Vagina (tissue), 2 donors: ENCODE results near the gene PARVA. TPM values are rescaled to one million over a fixed set of nuclear protein-coding genes. Genes with fewer than 3 reads are reported as not detected.

Experiments
- DNase-seq, 2 donors: peaks; one replicate each; pipeline ENCODE4 v3.0.0-alpha.2; 2017; ENCODE audit errors: extremely low spot score in 2 of 2
- H3K27ac ChIP-seq: fragments of 200-600 bp; sonication (generic); one replicate; pipeline ENCODE4 v1.5.1; 2019
- H3K27me3 ChIP-seq: fragments of 200-600 bp; sonication (generic); one replicate; pipeline ENCODE4 v1.5.1; 2019
- H3K36me3 ChIP-seq, 2 donors: fragments of 200-600 bp; sonication (generic); one replicate each; pipeline ENCODE4 v1.5.1; 2017 to 2019
- H3K4me1 ChIP-seq: fragments of 200-600 bp; sonication (generic); one replicate; pipeline ENCODE4 v1.5.1; 2019
- H3K4me3 ChIP-seq, 2 donors: fragments of 200-600 bp; sonication (generic); 1 replicate in 1 of 2; 2 replicates in 1 of 2; pipeline ENCODE4 v1.5.1; 2016 to 2019
- H3K9me3 ChIP-seq: fragments of 200-600 bp; sonication (generic); one replicate; pipeline ENCODE4 v1.5.1; 2019
- CTCF ChIP-seq, 3 experiments: fragments of 450-650 bp in 2 of 3; fragments of 200-600 bp in 1 of 3; sonication (generic) in 1 of 3; IDR thresholded peaks; one replicate each; pipeline ENCODE4 v1.5.1; 2017 to 2019; ENCODE audit warnings: antibody characterized with exemption in 3 of 3, mild to moderate bottlenecking in 2 of 3, moderate library complexity in 2 of 3
- POLR2A ChIP-seq, 2 donors: fragments of 450-650 bp; IDR thresholded peaks; one replicate each; pipeline ENCODE4 v1.6.1; 2017; ENCODE audit warnings: antibody characterized with exemption in 2 of 2, mild to moderate bottlenecking in 2 of 2, moderate library complexity in 2 of 2
- POLR2AphosphoS5 ChIP-seq, 2 donors: sonication (generic); formaldehyde crosslinking; IDR thresholded peaks; one replicate each; pipeline ENCODE4 v1.9.0; 2017; ENCODE audit warnings: antibody characterized with exemption in 2 of 2, mild to moderate bottlenecking in 2 of 2, low read depth in 1 of 2; ENCODE audit not compliant: insufficient read depth in 1 of 2
- intact Hi-C: fragments of 100-400 bp; cut with DNase I; formaldehyde crosslinking; loops from one replicate; pipeline ENCODE4 v1.15.1; 2023
- total RNA-seq: library from RNA; depleted of rRNA; stranded (reverse); fragments of >200 nt; gene quantifications from one replicate; pipeline ENCODE4 v1.2.3, GENCODE V29; 2016

Gene PARVA
- total RNA-seq, 1 donor from 2014 or later = 51.1 TPM

DNA sequence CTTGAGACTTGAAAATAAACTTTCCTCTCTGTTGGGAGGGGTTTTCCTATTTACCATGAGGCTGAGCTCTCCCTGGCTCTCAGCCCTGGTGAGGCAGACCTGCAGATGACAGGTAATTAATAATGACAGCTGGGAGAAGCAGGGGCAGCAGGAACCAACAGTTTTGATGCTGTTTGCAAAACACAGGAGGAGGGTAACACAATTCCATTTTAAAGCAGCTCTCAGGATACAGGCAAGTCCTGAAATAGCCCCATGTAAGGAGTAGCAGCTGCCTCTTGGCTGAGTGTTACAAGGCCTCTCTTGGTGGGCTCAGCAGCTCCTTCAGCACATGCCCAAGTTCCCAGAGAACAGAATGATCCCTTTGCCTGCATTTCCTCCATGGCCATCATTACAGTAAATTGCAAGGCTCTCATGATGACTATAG is 13.3 kb downstream of the PARVA start:
- Histone ChIP-seq H3K36me3 (no peaks in the 10 kb centered on the region), H3K27me3 (no peaks in the 10 kb centered on the region), H3K4me3 (no peak overlapping the region), H3K27ac (peak overlapping the region; percentile 8), H3K4me1 (peaks cover 59% of the 10 kb centered on the region), H3K9me3 (no peaks in the 10 kb centered on the region)
- no peak for DNase-seq
- intact Hi-C loops = loop anchor here (2.0 kb wide), 1 partner anchor 14 kb away; the partner anchor contains the start of gene PARVA
- TF ChIP-seq CTCF (IDR thresholded peaks at IDR 0.05) = no peak

GRCh38 chr11:12392672-12393071 is 15.3 kb downstream of the PARVA start:
- DNase-seq = no peak
- Histone ChIP-seq H3K36me3 (no peaks in the 10 kb centered on the region), H3K27me3 (no peaks in the 10 kb centered on the region), H3K4me3 (no peak overlapping the region), H3K27ac (no peak overlapping the region), H3K4me1 (peaks cover 51% of the 10 kb centered on the region), H3K9me3 (no peaks in the 10 kb centered on the region)
- no peak for TF ChIP-seq POLR2A (IDR thresholded peaks at IDR 0.05)
- no peak for TF ChIP-seq POLR2AphosphoS5 (IDR thresholded peaks at IDR 0.05; ENCODE audit: insufficient read depth in 1 of 2, low read depth in 1 of 2)
- TF ChIP-seq CTCF (IDR thresholded peaks at IDR 0.05) = no peak
- intact Hi-C loops = no loop called here

DNA sequence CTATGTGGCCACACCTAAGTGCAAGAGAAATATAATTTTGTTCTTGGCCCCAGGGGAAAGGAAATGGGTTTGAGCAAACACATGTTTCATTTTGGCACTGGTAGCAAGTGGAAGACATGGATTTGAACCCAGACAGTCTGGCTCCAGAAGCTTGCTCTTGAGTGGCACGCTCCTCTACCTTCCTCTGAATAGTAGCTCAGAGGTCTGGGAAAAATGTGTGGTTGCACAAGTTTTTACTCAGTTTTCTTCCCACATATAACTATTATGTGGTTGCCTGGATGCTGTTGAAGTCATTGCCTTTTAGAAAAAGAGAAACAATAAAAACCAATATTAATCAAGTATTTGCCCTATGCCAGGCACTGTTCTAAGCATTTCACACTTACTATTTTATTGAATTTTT is 16.3 kb downstream of the PARVA start:
- no peaks in the 10 kb centered on the region for H3K9me3 ChIP-seq
- H3K36me3 ChIP-seq = no peaks in the 10 kb centered on the region
- H3K4me1 ChIP-seq = peaks cover 51% of the 10 kb centered on the region
- no peak overlapping the region for H3K27ac ChIP-seq
- intact Hi-C loops = no loop called here
- no peak for DNase-seq
- H3K27me3 ChIP-seq = no peaks in the 10 kb centered on the region
- TF ChIP-seq POLR2A (IDR thresholded peaks at IDR 0.05) (no peak), POLR2AphosphoS5 (IDR thresholded peaks at IDR 0.05; ENCODE audit: insufficient read depth in 1 of 2, low read depth in 1 of 2) (no peak), CTCF (IDR thresholded peaks at IDR 0.05) (no peak)
- H3K4me3 ChIP-seq = no peak overlapping the region

DNA sequence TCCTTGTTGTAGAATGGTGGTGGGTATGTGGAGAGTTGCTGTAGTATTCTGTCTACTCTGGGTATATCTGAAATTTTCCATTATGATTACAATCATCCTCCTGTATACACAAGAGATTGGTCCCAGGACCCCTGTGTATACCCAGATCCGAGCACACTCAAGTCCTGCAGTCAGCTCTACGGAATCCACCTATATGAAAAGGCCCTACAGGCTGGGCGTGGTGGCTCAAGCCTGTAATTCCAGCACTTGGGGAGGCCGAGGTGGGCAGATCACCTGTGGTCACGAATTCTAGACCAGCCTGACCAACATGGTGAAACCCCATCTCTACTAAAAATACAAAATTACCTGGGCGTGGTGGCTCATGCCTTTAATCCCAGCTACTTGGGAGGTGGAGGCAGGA is 17.2 kb downstream of the PARVA start:
- H3K36me3 ChIP-seq = no peaks in the 10 kb centered on the region
- DNase-seq = no peak
- no peak for TF ChIP-seq CTCF (IDR thresholded peaks at IDR 0.05)
- no peaks in the 10 kb centered on the region for H3K27me3 ChIP-seq
- no peak overlapping the region for H3K27ac ChIP-seq
- H3K9me3 ChIP-seq = no peaks in the 10 kb centered on the region
- intact Hi-C loops = no loop called here
- H3K4me1 ChIP-seq = peaks cover 49% of the 10 kb centered on the region
- H3K4me3 ChIP-seq = no peak overlapping the region

GRCh38 chr11:12395333-12395732 is 18.0 kb downstream of the PARVA start:
- Histone ChIP-seq H3K27ac (no peak overlapping the region), H3K4me3 (no peak overlapping the region), H3K36me3 (no peaks in the 10 kb centered on the region), H3K9me3 (no peaks in the 10 kb centered on the region), H3K27me3 (no peaks in the 10 kb centered on the region), H3K4me1 (peaks cover 42% of the 10 kb centered on the region)
- TF ChIP-seq CTCF (IDR thresholded peaks at IDR 0.05) = no peak
- TF ChIP-seq POLR2A (IDR thresholded peaks at IDR 0.05) = no peak
- no peak for TF ChIP-seq POLR2AphosphoS5 (IDR thresholded peaks at IDR 0.05; ENCODE audit: insufficient read depth in 1 of 2, low read depth in 1 of 2)
- intact Hi-C loops = no loop called here
- DNase-seq = no peak
